GM12875 (cell line): ENCODE measurements around the gene STARD13.

Source experiments
- H3K4me3 ChIP-seq: one replicate; pipeline ENCODE4 v1.5.1; 2011; ENCODE audit warnings: low read depth, low read length, control low read depth
- TF ChIP-seq, protein P1 (sequence below): IDR thresholded peaks from 2 replicates; pipeline ENCODE4 v1.5.1; 2011; ENCODE audit warnings: low read depth, mild to moderate bottlenecking, control low read depth, inconsistent platforms, low read length, moderate library complexity, borderline replicate concordance; ENCODE audit not compliant: insufficient read depth

STARD13 gene

DNA sequence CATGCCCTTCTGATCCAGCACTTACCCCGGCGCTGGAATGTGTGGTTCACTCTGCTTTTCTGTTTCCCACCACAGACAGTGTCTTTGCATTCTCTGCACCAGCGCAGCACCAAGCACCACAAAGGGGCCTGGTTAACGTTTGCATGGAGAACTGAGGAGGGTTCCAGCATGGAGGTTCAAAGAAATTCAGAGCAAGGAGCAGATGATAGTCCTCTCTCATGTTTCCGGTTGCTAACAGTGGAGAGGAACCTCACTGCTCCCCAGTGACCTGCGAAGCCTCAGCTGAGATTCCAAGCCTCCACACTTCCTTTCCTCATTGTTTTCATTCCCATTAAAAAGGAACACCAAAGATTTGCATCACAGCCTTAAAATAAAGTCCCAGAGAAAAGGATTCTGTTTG, 99.7 kb downstream of the STARD13 start:
- TF ChIP-seq, protein P1, sequence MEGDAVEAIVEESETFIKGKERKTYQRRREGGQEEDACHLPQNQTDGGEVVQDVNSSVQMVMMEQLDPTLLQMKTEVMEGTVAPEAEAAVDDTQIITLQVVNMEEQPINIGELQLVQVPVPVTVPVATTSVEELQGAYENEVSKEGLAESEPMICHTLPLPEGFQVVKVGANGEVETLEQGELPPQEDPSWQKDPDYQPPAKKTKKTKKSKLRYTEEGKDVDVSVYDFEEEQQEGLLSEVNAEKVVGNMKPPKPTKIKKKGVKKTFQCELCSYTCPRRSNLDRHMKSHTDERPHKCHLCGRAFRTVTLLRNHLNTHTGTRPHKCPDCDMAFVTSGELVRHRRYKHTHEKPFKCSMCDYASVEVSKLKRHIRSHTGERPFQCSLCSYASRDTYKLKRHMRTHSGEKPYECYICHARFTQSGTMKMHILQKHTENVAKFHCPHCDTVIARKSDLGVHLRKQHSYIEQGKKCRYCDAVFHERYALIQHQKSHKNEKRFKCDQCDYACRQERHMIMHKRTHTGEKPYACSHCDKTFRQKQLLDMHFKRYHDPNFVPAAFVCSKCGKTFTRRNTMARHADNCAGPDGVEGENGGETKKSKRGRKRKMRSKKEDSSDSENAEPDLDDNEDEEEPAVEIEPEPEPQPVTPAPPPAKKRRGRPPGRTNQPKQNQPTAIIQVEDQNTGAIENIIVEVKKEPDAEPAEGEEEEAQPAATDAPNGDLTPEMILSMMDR: no peak
- H3K4me3 ChIP-seq: no peak overlapping the region

DNA sequence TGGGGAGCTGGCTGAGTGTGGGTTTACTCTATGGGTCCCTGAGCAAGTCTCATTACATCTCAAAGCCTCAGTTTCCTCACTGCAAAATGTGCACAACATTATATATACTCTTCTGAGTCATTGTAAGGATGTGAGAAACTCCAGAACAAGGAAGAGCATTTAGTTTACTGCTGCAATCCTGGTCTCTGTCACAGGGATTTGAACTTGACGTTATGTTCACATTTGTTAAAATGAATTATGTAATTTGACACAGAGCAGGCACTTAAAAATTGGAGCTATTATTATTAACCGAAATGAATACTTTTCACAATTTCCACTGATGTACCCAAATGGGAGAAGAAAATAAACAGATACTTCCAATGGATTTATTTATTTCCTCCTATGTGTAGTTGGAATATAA, 101.0 kb downstream of the STARD13 start:
- TF ChIP-seq, protein P1: no peak
- no peak overlapping the region for H3K4me3 ChIP-seq

DNA sequence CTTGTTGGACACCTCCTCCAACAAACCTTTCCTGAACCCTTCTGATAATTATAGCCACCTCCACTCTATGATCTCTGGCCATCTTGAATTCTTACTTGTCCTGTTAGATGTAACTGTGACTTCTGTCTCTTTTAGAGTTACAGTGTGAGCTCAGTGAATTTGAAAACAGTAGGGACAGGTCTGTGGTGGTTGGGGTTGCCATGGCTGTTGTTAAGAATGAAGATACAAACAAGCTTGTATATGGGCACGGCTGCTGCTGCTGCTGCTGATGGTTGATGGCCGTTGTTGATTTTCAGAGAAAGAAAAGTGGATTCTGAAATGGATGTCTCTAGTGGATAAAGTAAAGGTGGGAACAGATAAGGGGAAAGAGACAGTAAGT, 101.5 kb downstream of the STARD13 start:
- TF ChIP-seq, protein P1: no peak
- no peak overlapping the region for H3K4me3 ChIP-seq

DNA sequence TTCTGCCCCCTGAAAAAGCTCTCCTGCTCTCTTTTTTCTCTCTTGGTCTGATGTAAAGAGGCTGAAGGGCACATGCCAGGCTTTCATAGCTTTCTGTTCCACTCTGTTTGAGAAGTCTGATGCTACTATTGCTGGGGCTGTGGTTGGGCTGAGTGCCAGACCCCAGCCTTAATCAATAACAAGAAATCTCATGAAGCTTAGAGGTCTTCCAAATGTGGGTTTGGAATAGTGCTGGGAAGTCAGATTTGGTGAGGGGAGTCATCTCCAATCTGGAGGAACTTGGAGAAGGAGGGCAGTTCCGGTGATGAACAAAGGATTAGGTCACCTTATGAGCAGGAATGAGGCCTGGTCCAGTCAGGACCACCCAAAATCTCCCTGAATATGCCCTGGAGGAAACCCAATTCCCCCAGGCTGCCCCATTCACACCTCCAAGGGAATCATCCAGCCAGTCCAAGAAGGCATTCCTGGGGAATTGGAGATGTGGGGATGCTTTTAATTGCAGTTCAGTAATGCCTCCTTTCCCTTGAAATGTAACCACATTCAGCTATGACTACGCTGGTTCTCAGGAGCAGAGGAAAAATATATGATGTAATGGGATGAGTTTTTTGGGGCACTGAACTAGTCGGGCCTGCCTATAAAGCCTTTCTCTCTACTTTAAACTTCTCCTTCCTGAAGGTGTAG, 102.0 kb downstream of the STARD13 start:
- H3K4me3 ChIP-seq: no peak overlapping the region
- TF ChIP-seq, protein P1: no peak

DNA sequence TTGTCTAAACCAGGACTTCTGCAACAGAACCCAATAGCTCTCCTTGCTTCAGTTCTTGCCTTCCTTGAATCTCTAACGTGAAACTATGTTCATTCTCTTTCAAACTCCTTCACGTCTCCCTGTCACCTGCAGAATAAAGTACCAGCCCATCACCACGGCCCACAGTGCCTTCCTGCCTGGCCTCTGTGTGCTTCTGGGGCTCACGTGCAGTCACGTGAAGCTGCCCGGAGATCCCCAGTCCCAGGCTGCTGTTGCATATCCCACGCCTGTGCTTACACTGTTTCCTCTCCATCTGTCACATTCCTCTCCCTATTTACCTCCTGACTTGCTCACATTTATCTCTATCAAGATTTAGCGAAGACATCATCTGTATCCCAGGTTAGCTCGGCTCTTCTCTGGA, 102.8 kb downstream of the STARD13 start:
- H3K4me3 ChIP-seq: no peak overlapping the region
- TF ChIP-seq, protein P1: no peak

DNA sequence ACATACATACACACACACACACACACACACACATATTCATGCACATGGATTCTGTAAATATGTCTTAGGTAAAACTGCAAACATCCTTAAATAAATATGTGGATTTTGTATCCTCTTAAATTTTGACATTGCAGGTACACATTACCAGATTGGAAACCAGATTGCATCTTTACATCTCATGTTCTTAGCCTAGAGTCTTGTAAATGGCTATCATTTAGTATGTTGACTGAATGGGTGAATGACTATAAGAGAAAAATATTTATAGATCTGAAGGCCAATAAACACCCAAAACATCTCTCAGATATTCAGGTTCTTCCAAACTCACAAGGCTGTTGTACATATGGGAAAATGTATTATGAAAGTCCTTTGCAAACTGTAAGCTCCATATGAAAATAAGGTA, 104.3 kb downstream of the STARD13 start:
- H3K4me3 ChIP-seq: no peak overlapping the region

DNA sequence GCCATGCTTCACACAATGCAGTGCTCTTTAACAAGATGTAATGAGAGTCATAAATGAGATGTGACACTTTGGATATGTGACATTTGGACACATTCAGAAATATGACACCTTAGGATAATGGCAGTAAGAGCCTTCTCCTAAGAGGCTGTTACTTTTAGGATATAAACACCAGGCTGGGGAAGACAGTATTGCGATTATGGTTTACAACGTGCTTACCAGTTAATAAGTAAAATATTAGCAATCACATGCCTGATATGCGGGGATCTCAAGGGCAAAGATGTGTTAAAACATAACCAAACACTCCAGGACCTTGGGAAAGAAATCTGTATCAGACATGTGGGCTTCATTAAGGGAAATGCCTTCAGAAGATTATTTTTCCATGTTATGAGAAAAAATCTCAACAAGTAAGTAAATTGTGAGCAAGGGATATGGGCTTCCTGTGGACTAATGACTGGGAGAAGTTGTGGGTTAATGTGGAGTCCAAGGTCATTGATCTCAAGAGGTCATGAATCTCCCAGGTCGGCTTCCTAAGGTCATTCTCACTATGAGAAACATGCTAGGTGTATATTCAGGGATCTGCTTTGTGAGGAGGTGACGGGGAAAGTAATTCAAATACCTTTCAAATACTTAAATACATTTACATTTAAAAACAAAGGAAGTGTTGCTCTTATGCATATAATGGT, 105.3 kb downstream of the STARD13 start:
- TF ChIP-seq, protein P1: no peak
- no peak overlapping the region for H3K4me3 ChIP-seq

More for the DNA sequence above, 104.3 kb downstream of the STARD13 start:
- TF ChIP-seq, protein P1: no peak
